Measurements from ENCODE around the gene COL15A1.

Gene COL15A1

DNA sequence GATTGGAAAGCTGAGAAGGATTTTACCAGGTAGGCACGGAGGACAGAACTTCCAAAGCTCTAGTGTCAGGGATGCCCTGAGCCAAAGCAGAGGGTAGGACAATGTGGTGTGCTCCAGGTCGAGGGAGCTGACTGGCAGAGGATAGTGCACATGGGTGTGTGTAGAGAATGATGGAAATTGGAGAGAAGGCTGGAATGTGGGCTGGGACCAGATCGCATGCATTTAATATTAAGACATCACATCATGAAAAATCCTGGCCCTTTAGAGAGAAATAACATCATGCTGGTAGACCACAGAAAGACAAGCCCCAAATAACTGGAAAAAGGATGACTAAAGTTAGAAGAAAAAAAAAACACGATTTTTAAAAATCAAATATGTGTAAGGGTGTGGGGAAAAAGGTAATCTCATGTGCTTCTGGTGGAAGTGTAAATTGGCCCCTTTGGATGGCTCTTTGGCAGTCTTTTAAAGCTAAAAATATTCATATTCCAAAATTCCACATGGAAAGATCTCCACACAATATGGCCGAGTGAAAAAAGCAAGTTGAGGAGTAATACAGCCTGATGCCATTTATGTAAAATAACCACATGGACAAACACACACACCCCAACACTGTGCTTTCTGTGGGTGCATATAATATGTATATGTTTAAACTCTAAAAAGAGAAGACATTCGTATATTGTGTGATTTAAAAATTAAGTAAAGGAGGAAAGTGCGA lies 94.2 kb downstream of the COL15A1 start:
- DNase-seq (ENCODE audit: low read depth in 2 of 2): peak; percentile 52 to 53

DNA sequence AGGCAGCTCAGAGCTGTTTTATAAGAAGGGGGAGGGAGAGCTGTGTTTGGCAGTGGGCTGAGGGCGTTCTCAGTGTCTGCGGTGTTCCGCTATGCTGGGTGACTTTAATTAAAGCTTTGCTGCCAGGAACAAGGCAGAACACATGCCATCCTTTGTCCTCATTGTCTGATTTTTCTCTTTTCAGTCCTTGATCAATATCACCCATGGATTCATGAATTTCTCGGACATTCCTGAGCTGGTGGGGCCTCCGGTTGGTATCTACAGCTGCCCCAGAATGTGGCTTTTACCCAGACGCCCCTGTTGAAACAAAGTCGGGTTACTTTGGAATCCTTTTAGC lies 94.7 kb downstream of the COL15A1 start:
- DNase-seq (ENCODE audit: low read depth in 2 of 2): no peak

DNA sequence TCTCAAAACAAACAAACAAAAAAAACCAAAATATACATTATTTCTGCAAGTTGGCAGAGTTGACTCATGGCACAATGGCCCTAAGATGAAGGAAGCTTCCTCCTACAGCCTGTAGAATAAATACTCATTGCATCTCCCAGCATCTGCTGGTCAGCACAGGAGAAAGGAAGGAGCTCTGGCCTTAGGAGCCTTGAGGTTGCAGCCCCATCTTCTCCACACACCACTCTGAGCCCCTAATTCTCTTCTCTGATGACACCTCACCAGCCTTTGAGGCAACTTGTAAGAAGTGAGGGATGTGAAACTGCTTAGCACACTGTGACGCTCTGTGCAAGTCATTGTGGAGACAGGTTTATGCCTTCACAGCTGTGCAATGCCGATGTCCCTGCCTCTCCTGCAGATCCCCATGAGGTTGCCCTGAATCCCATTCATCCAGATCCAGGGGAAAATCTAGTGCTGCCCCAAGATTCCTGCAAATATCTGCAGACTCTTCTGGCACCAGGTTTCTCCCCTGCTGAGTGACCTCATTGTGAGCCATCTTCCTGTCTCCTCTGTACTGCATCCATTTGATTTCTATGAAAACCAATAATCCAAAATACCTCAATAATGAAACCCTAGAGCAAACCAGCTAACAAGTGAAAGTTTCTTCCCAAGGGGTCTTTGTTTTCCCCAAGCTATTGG lies 95.9 kb downstream of the COL15A1 start:
- DNase-seq (ENCODE audit: low read depth in 2 of 2): no peak

DNA sequence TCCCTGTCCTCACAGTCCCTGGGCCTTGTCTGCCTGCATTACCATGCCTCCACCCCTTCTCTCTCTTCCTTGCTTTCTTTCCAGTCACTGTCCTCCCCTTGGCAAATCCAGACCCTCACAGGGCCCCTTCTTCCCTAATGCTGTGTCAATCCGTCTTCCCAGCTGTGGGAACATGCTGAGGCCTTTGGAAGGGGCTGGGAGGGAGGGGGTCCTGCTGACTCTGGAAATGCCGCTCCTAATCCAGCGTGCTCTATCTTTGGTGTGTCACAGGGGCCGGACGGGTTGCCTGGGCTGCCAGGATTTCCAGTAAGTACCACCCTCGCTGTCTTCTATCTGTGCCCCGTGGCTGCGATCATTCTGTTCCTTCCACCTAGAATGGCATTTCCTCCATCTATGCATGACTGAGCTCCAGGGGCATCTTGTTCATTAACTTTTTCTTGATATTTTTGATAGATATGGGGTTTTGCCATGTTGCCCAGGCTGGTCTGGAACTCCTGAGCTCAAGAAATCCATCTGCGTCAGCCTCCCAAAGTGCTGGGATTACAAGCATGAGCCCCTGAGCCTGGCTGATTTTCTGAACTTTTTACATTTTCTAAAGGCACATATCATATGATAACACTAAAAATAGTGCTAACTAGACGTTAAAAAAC lies 96.7 kb downstream of the COL15A1 start:
- DNase-seq (ENCODE audit: low read depth in 2 of 2): no peak

DNA sequence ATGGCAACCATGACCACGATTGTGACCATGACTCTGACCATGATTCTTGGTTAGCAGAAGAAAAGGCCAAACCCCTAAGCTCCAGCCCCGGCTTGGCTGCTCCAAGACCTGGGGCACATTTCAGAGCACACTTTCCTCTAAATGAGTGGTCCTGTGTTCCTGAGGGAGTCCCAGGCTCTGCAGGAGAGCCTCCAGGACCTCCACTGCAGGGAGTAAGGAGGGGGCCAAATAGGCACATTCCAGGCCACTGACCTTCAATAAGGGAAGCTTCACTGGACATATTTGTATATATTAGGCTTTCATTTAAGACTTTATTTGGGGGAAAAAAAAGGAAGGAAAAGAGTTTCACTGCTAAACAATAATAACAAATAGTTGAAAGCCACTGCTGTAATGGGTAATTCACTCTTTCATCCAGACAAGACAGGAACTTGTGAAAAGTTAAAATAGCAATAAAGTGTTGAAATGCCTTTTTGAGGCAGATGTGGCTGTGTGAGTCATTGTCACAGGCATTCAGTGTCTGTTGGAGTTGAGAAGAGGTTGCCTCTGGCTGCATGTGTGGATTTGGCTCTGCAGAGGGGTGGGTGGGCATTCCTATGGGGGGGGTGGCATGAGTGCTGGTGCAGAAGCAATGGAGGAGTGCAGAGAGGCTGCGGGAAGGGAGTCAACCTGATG lies 97.3 kb downstream of the COL15A1 start:
- DNase-seq (ENCODE audit: low read depth in 2 of 2): peak; percentile 75 to 80

DNA sequence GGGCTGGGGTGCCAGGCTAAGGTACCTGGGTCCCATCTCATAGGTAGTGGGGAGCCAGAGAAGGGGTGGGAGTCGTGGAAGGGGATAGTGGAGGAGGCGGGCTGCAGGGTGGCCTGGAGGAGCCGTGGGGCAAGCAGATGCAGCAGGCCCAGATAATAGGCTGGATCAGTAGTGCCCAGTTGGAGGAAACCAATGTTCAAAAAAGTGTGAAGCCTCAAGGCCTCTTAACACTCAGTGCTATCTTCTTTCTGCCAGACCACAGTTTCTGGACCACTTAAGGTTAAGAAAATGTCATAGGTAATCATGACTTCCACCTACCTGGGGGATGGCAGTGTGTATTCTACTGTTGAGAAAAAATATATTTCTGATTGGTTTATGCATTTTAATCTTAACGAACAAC lies 97.9 kb downstream of the COL15A1 start:
- DNase-seq (ENCODE audit: low read depth in 2 of 2): no peak

DNA sequence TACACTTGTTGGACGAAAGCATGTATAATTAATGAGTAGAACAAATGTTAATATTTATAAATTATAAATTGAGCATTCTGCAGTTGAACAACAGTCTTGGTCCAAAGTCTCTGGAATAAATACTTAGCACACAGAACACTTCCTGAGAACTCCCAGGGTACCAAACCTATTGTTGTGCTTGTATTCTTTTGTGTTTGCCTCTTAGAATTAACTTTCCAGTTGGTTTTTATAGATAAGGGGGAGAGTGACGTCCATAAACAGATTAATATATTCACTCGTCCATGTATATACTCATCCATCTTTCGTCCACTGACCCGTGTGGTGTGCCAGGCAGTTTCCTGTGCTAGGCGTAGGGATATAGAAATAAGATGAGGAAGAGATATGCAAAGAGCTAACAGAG lies 98.9 kb downstream of the COL15A1 start:
- DNase-seq (ENCODE audit: low read depth in 2 of 2): no peak

DNA sequence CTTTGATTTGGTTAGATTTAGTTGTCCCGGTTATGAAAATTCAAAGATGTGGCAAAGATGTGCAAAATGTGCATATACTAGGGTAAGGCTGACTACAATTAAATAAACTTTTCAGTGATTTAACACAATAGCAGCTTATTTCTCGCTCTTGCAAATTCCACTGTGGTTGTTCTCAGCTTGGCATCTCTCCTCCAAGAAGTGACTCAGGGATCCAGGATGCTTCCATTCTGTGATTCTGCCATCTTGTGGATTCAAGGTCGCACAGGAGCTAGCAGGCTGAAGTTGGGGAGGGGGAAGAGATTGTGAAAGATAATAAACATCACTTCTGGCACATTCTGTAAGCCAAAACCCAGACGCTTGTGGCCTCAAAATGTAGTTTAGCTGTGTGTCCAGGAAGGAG lies 101.1 kb downstream of the COL15A1 start:
- DNase-seq (ENCODE audit: low read depth in 2 of 2): no peak

DNA sequence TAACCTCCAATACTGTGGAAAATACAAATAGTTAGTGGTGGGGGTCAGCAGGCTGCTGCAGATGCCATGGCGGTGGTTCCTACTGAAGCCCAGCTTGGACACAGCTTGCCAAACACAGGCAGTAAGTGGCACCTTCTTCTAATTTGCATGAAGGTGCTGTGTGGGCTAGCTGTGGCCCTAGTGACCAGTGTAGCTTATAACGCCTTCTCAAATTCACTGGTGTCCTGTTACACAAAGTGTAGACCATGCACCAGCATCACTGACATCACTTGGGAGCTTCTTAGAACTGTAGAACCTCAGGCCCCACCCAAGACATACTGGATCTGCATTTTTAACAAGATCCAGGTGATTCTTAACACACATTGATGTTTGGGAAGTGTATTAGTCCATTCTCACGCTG lies 102.4 kb downstream of the COL15A1 start:
- DNase-seq (ENCODE audit: low read depth in 2 of 2): no peak

DNA sequence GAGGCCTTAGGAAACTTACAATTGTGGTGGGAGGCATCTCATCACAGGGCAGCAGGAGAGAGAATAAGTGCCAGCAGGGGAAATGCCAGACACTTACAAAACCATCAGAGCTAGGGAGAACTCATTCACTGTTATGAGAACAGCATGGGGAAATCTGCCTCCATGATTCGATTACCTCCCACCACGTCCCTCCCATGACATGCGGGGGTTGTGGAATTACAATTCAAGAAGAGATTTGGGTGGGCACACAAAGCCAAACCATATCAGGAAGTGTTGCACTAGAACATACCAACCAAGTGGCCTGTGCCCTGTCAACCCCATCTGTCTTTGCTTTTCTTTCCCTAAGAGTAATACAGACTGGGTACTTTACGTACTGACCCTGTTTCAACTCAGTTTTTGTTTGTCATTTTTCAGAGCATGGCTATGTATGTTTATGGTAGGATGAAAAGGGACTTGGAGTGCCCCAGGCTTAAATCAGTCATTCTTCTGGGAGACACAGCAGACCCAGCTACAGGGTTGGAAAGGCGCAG lies 102.9 kb downstream of the COL15A1 start:
- DNase-seq (ENCODE audit: low read depth in 2 of 2): no peak

DNA sequence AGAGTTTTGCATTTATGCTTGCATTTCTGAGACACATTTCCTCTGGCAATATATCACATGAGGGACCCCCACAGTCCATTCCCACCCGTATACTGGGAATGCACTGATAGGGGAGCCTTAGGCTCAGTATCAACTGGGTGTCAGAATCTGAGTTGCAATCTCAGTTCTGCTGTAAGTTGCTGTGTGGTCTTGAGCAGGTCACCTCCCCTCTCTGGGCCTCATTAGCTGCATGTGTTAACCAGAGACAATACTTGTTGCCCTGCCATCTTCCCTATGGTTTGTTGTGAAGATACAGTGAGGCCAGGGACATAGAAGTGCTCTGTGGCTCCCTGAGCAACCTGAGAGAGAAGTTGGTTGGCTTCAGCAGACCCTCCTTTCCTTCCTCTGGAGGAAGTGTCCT lies 105.5 kb downstream of the COL15A1 start:
- no peak for DNase-seq (ENCODE audit: low read depth in 2 of 2)

DNA sequence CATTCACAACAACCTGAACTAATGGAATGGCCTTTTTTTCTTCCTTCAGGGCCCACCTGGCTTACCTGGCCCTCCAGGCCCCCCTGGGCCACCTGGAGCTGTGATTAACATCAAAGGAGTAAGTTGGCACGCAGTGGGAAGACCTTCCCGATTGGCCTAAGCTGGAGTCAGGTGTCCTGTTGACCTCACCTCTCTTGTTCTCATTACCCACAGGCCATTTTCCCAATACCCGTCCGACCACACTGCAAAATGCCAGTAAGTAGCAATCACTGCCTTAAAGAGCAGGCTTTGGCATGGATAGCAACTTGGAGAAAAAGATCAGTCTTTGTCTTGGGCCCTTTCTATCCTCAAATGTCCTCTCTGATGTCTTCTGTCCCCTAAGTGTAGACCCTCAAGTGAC lies 105.9 kb downstream of the COL15A1 start:
- DNase-seq (ENCODE audit: low read depth in 2 of 2): no peak

DNA sequence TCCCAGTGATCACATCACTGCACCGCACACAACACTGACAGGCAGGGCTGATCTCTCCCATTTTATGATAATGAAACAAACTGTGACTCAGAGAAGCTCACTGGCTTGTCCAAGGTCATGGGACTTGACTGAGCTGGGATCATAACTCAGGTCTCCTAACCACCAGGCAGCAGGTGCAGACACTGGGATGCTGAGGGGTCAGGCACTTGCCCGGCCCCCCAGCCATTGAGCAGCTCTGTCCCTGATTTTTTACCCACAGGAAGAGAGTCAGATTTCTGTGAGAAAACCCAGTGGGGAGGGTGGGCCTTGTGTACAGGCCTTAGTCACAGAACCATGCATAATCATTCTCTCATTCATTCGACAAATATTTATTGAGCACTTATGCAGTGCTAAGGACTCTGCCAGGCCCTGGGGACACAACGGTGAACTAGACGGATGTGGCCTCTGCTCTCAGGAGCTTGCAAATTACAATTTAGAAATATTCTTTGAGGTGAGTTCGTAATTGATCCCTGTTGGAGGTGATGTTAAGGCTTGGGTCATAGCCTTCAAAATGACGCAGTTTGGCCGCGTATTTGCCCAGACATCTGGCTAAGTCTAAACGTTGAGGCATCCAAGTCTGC lies 106.7 kb downstream of the COL15A1 start:
- no peak for DNase-seq (ENCODE audit: low read depth in 2 of 2)

DNA sequence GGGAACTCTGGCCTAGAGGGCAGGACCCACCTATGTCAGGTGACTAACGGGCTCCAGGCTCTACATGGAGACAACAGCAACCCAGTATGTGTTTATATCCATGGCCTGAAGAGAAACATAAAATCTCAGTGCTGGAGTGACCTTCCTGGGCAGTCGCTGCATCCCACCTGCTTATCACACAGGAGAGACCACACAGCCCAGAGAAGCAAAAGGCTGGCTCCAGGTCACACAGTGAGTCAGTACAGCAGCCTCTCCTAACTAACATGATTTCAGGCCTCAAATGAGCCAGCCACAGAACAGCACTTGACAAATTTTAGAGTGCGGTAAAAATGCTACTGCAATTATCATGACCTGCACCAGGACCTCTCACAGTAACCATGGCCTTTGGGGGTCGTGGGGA lies 107.2 kb downstream of the COL15A1 start:
- no peak for DNase-seq (ENCODE audit: low read depth in 2 of 2)

DNA sequence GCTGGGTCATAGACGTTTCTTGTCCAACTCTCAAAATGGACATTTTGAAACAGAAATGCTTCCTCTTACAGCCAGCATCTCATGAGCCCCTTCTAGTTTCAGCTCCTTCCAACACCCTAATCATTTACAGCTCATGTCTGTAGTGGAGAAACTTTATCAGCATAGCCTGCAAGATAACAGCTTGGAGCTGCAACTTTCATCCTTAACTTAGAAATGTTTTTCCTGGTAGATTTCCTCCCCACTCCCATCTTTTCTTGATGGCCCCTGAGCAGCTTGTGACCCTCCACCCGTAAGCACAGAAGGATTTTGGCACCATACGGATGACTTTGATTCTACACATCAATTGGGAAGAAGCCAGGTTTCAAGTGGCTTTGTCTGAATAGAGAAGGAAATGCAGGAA lies 107.7 kb downstream of the COL15A1 start:
- no peak for DNase-seq (ENCODE audit: low read depth in 2 of 2)

DNA sequence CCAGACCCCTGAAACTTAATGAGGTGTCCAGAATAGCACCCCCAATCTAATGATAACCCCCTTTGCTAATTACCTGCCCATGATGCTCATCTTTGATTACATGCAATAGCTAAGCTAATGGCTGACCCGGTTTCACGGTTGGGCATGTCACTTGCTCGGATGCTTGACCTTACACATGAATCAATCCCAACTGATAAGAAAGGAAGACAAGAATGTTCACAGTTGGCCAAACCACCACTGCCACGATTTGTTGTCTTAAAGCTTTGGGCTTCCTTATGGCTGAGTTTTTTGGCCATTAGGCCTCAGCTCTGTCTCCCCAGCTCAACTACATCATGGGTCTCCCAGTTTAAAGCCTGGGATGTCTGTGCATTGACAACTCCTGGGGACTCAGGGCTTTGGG lies 108.1 kb downstream of the COL15A1 start:
- DNase-seq (ENCODE audit: low read depth in 2 of 2): no peak

DNA sequence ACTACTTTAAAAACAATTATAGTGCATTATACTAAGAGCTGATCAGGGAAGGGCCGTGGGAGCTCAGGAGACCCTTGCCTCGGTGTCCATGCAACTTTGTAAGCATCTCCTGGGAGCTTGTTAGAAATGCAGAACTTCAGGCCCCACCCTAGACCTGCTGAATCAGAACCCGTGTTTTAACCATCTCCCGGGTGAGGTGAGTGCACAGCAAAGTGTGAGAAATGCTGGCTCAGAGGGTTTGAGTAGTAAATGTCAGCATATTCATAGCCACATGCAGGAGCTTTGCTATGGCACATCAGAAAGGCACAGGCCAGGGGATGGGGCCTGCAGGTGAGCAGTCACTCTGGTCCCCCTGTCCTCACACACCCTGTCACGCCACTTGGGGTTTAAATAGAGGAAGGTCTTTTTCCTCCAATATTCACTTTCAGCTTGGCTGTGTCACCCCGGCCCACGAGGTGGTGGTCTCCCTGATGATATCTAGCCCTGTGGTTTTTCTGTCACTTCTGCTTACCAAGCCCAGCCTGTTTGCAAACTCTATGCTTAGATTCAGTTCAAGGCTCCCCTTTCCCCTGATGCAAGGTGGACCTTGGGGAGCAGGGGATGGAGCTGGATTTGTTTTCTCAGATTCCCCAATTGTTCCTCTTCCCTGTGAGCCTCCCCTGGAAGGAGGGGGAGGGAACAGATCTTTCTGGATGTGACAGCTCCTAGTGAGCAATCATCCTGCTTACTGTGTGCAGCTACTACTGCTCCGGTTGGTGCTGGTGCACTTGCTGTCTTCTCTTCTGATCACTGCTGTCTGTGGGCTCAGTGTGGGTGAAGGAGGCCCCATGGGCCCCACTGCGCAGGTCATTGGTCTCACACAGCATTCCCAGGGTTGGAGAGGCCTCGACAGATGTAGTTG lies 109.4 kb downstream of the COL15A1 start:
- no peak for DNase-seq (ENCODE audit: low read depth in 2 of 2)

DNA sequence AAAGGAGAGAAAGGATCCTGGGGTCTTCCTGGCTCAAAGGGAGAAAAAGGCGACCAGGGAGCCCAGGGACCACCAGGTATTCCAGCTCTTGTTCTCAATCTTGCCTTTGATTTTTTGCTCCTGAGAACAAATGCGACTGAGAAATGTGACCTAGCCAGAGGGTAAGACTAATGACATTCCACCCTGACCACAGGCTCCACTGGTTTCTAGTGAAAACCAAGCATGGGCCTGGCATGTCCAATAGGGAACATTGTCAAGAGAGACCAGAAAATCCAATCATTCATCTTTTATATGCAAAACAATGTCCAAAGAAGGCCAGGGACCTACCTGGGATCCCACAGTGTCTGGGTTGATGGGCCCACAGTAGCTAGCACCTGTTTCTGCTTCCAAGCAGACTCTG lies 110.9 kb downstream of the COL15A1 start:
- DNase-seq (ENCODE audit: low read depth in 2 of 2): no peak

DNA sequence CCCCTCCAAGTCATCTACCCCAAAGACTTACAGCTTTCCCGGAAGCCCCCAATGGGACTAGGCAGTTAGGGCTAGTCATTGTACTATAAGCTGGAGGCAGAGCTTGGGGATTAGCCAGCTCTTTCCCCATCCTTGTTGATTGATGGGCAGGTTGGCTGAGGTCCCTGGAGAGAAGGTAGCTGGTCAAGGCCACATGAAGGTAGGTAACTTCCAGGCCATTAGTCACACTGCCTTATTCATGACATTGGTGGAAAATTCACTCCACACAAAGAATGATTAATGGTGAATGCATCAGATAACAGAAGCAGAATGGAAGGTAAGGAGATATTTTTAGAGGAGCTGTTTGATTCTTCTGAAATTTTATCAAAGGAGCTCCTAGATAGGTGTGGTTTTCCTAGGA lies 111.7 kb downstream of the COL15A1 start:
- no peak for DNase-seq (ENCODE audit: low read depth in 2 of 2)

DNA sequence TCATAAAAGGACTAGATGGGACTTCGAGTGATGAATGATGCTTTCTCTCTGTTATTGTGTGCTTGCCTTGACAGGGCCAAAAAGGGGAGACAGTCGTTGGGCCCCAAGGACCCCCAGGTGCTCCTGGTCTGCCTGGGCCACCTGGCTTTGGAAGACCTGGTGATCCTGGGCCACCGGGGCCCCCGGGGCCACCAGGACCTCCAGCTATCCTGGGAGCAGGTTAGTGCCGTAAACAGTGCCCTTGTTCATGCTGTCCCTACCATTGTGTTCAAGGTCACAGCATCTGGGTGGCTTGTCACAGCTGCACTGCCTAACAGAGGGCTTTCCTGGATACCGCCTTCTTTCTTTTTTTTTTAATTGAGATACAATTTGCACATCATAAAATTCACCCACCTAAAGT lies 112.5 kb downstream of the COL15A1 start:
- DNase-seq (ENCODE audit: low read depth in 2 of 2): no peak

Data from fibroblast of skin of left biceps (primary cell).